ENCODE data around the gene PCP2.
A peak's percentile ranks its signal among the peaks of the same experiment; 100 is the strongest.

The PCP2 gene

DNA sequence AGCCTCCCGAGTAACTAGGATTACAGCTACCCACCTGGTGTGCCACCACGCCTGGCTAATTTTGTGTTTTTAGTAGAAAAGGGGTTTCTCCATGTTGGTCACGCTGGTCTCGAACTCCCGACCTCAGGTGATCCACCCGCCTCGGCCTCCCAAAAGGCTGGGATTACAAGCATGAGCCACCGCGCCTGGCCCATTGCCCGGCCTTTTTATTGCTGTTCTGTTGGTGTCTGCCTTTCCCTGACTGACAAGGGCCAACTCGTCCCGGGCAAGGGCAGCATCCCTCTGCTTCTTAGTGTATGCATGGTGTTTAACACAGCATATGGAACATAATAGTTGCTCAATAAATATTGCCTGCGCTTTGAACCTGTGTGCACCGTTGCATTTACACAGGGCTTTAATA, 29.1 kb upstream of the PCP2 start:
- Histone ChIP-seq H3K27me3 (replicated peaks in 2 of 5; ENCODE audit: control insufficient read depth in 4 of 5, insufficient read depth in 5 of 5, low read length in 4 of 5) (peaks cover 0 to 3% (median 0%) of the 10 kb centered on the region in 5 experiments), H3K36me3 (ENCODE audit: control insufficient read depth in 4 of 4, insufficient read depth in 4 of 4, low read length in 3 of 4) (no peaks in the 10 kb centered on the region), H3K27ac (ENCODE audit: insufficient read depth in 1 of 2, low read depth in 1 of 2, low read length in 2 of 2, poor library complexity in 1 of 2, severe bottlenecking in 2 of 2) (no peak overlapping the region), H3K4me3 (ENCODE audit: control insufficient read depth in 1 of 7, extremely low read depth in 1 of 7, insufficient read depth in 4 of 7, low read depth in 2 of 7, low read length in 6 of 7) (no peak overlapping the region), H3K4me1 (ENCODE audit: control extremely low read depth in 1 of 4, control insufficient read depth in 4 of 4, insufficient read depth in 4 of 4, low read length in 3 of 4) (peaks cover 4 to 5% (median 5%) of the 10 kb centered on the region in 4 experiments), H3K9me3 (ENCODE audit: control extremely low read depth in 1 of 5, control insufficient read depth in 4 of 5, insufficient read depth in 2 of 5, low read depth in 1 of 5, low read length in 4 of 5) (no peaks in the 10 kb centered on the region)
- DNase-seq, result no peak
- POLR2A ChIA-PET, result no interaction called here
- 86% methylated on average over 5 of the region's 14 CpGs for WGBS (ENCODE audit: insufficient coverage)
- CTCF ChIA-PET, result interaction anchor here (0.6 kb wide), 1 partner anchor 38 kb away, joined by 3 read pairs; no protein-coding TSS in a partner anchor

DNA sequence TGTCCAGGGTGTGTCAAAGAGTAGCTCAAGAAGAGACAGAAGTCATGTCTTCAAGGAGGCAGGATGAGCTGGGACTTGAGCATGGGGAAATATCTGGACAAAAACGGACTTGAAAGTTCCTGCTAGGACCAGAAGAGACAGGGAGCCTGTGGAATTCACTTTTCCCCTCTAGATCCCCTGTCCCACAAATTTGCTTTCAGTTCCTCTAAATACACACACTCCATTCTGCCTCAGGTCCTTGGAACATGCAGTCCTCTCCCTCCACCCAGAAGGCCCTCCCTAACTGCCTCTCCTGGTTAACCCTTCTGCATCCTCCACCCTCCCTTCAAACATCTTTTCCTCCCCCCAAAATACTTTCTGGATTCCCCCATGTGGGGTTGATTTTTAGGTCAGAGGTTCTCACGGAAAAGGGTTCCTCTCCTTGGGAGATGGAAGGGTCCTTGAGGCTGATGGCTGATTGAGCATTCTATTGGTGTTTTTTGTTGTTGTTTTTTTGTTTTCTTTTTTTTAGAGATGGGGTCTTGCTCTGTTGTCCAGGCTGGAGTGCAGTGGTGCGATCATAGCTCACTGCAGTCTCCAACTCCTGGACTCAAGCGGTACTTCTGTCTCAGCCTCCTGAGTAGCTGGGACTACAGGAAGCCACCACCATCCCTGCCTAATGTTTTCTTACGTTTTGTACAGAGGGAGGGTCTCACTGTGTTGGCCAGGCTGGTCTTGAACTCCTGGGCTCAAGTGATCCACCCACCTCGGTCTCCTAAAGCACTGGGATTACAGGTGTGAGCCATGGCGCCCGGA, 28.4 kb upstream of the PCP2 start:
- POLR2A ChIA-PET, result no interaction called here
- no peak for DNase-seq
- CTCF ChIA-PET, result interaction anchor here (1.1 to 1.3 kb wide), 3 partner anchors 19 to 138 kb away, joined by 3 to 6 read pairs (median 3); partner anchors contain the start of gene TRAPPC5
- H3K36me3 ChIP-seq (ENCODE audit: control insufficient read depth in 4 of 4, insufficient read depth in 4 of 4, low read length in 3 of 4), result no peaks in the 10 kb centered on the region
- peaks cover 4 to 12% (median 10%) of the 10 kb centered on the region in 4 experiments for H3K4me1 ChIP-seq (ENCODE audit: control extremely low read depth in 1 of 4, control insufficient read depth in 4 of 4, insufficient read depth in 4 of 4, low read length in 3 of 4)
- no peak overlapping the region for H3K4me3 ChIP-seq (ENCODE audit: control insufficient read depth in 1 of 7, extremely low read depth in 1 of 7, insufficient read depth in 4 of 7, low read depth in 2 of 7, low read length in 6 of 7)
- H3K27me3 ChIP-seq (replicated peaks in 2 of 5; ENCODE audit: control insufficient read depth in 4 of 5, insufficient read depth in 5 of 5, low read length in 4 of 5), result peaks cover 0 to 3% (median 0%) of the 10 kb centered on the region in 5 experiments
- no peak overlapping the region for H3K27ac ChIP-seq (ENCODE audit: insufficient read depth in 1 of 2, low read depth in 1 of 2, low read length in 2 of 2, poor library complexity in 1 of 2, severe bottlenecking in 2 of 2)
- WGBS (ENCODE audit: insufficient coverage), result 84% methylated on average over 4 of the region's 8 CpGs
- H3K9me3 ChIP-seq (ENCODE audit: control extremely low read depth in 1 of 5, control insufficient read depth in 4 of 5, insufficient read depth in 2 of 5, low read depth in 1 of 5, low read length in 4 of 5), result no peaks in the 10 kb centered on the region

DNA sequence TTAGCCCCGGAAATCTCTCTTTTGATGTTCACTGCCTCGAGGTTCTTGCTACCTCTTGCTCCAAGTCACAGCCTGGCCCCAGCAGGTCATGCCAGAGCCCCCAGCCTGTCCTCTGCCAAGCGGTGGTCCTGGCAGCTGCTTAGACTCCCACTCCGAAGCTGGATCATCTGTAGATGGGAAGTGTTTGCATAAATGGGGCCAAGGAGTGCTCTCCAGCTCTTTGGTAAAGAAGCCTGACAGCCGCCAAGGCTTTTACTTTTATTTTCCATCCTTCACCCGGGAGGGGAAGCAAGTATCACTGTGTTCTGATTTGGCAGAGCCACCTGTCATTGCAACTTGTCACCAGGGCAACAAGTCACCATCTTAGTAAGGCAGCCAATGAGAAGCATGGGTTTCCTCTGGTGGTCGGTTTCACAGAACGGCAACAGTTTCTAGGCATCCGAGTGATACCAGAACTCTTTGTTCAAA, 24.7 kb upstream of the PCP2 start:
- H3K9me3 ChIP-seq (ENCODE audit: control extremely low read depth in 1 of 5, control insufficient read depth in 4 of 5, insufficient read depth in 2 of 5, low read depth in 1 of 5, low read length in 4 of 5), result no peaks in the 10 kb centered on the region
- POLR2A ChIA-PET, result interaction anchor here (0.6 kb wide), 1 partner anchor 118 kb away, joined by 6 read pairs; no protein-coding TSS in a partner anchor
- H3K4me3 ChIP-seq (ENCODE audit: control insufficient read depth in 1 of 7, extremely low read depth in 1 of 7, insufficient read depth in 4 of 7, low read depth in 2 of 7, low read length in 6 of 7), result peak overlapping the region in 2 of 7 experiments; percentile 11 to 45
- 50% methylated on average over 8 of the region's 9 CpGs for WGBS (ENCODE audit: insufficient coverage)
- H3K27ac ChIP-seq (ENCODE audit: insufficient read depth in 1 of 2, low read depth in 1 of 2, low read length in 2 of 2, poor library complexity in 1 of 2, severe bottlenecking in 2 of 2), result no peak overlapping the region
- CTCF ChIA-PET, result interaction anchor here (1.2 kb wide), 1 partner anchor 20 kb away, joined by 3 read pairs; no protein-coding TSS in a partner anchor
- H3K27me3 ChIP-seq (replicated peaks in 2 of 5; ENCODE audit: control insufficient read depth in 4 of 5, insufficient read depth in 5 of 5, low read length in 4 of 5), result peaks cover 0 to 3% (median 0%) of the 10 kb centered on the region in 5 experiments
- peaks cover 4 to 29% (median 12%) of the 10 kb centered on the region in 4 experiments for H3K4me1 ChIP-seq (ENCODE audit: control extremely low read depth in 1 of 4, control insufficient read depth in 4 of 4, insufficient read depth in 4 of 4, low read length in 3 of 4)
- no peaks in the 10 kb centered on the region for H3K36me3 ChIP-seq (ENCODE audit: control insufficient read depth in 4 of 4, insufficient read depth in 4 of 4, low read length in 3 of 4)
- DNase-seq, result peak in 2 of 3 donors; percentile 78 to 89

DNA sequence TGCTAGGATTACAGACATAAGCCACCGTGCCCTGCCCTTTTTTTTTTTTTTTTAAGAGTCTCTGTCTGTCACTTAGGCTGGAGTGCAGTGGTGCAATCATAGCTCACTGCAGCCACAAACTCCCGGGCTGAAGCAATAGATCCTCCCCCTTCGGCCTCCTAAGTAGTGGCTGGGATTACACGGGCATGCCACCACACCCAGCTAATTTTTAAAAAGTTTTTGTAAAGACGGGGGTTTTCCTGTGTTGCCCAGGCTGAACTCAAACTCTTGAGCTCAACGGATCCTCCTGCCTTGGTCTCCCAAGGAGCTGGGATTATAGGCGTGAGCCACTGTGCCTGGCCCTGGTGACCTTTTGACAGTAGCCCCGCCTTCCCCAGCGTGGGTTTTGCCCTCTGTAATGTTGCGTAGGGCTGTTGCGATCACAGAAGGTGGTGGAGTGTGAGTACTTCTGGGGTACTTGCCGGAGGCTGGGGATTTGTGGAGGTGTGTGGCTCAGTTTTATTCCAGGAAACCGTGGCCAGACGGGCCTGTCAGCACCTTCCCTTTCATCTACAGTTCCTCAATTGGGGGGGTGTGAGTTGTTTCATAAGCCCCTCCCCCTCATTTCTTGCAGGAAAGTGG, 23.7 kb upstream of the PCP2 start:
- POLR2A ChIA-PET, result interaction anchor here (0.6 kb wide), 1 partner anchor 246 kb away, joined by 3 read pairs; the partner anchor contains the start of gene MAP2K7
- Histone ChIP-seq H3K9me3 (ENCODE audit: control extremely low read depth in 1 of 5, control insufficient read depth in 4 of 5, insufficient read depth in 2 of 5, low read depth in 1 of 5, low read length in 4 of 5) (no peaks in the 10 kb centered on the region), H3K4me1 (ENCODE audit: control extremely low read depth in 1 of 4, control insufficient read depth in 4 of 4, insufficient read depth in 4 of 4, low read length in 3 of 4) (peaks cover 4 to 35% (median 13%) of the 10 kb centered on the region in 4 experiments), H3K4me3 (ENCODE audit: control insufficient read depth in 1 of 7, extremely low read depth in 1 of 7, insufficient read depth in 4 of 7, low read depth in 2 of 7, low read length in 6 of 7) (no peak overlapping the region), H3K27ac (ENCODE audit: insufficient read depth in 1 of 2, low read depth in 1 of 2, low read length in 2 of 2, poor library complexity in 1 of 2, severe bottlenecking in 2 of 2) (peak overlapping the region in 1 of 2 experiments; percentile 36), H3K36me3 (ENCODE audit: control insufficient read depth in 4 of 4, insufficient read depth in 4 of 4, low read length in 3 of 4) (no peaks in the 10 kb centered on the region), H3K27me3 (replicated peaks in 2 of 5; ENCODE audit: control insufficient read depth in 4 of 5, insufficient read depth in 5 of 5, low read length in 4 of 5) (peaks cover 0 to 3% (median 0%) of the 10 kb centered on the region in 5 experiments)
- 38% methylated on average over 3 of the region's 14 CpGs for WGBS (ENCODE audit: insufficient coverage)
- CTCF ChIA-PET, result interaction anchor here (0.6 to 3.0 kb wide), 7 partner anchors 19 to 1964 kb away, joined by 3 to 13 read pairs (median 4); partner anchors contain the start of gene TRAPPC5
- peak in 2 of 3 donors; percentile 72 to 81 for DNase-seq

DNA sequence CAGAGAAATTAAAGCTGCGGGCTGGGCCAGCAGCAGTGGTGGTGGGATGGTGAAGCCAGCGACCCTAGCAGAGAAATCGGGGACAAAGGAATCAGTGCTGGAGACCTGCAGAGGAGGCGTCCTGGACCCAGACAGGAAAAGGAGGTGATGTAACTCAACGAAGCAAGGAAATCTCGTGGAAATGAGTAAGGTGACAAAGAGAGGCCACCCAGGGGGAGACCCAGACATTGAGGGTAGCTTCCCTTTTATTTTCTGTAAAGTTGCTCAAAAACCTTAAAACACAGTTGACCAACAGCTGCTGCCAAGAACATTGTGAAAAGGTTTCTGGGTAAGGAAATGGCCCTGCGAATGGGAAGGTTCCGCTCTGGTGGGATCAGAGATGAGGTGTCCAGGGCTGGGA, 22.1 kb upstream of the PCP2 start:
- Histone ChIP-seq H3K9me3 (ENCODE audit: control extremely low read depth in 1 of 5, control insufficient read depth in 4 of 5, insufficient read depth in 2 of 5, low read depth in 1 of 5, low read length in 4 of 5) (no peaks in the 10 kb centered on the region), H3K4me1 (ENCODE audit: control extremely low read depth in 1 of 4, control insufficient read depth in 4 of 4, insufficient read depth in 4 of 4, low read length in 3 of 4) (peaks cover 4 to 37% (median 14%) of the 10 kb centered on the region in 4 experiments), H3K27ac (ENCODE audit: insufficient read depth in 1 of 2, low read depth in 1 of 2, low read length in 2 of 2, poor library complexity in 1 of 2, severe bottlenecking in 2 of 2) (no peak overlapping the region), H3K4me3 (ENCODE audit: control insufficient read depth in 1 of 7, extremely low read depth in 1 of 7, insufficient read depth in 4 of 7, low read depth in 2 of 7, low read length in 6 of 7) (no peak overlapping the region), H3K27me3 (replicated peaks in 2 of 5; ENCODE audit: control insufficient read depth in 4 of 5, insufficient read depth in 5 of 5, low read length in 4 of 5) (peaks cover 0 to 4% (median 0%) of the 10 kb centered on the region in 5 experiments), H3K36me3 (ENCODE audit: control insufficient read depth in 4 of 4, insufficient read depth in 4 of 4, low read length in 3 of 4) (no peaks in the 10 kb centered on the region)
- 63% methylated on average over 8 of the region's 8 CpGs for WGBS (ENCODE audit: insufficient coverage)
- peak in 2 of 3 donors; percentile 14 to 35 for DNase-seq
- ChIA-PET POLR2A (interaction anchor here (1.3 kb wide), 1 partner anchor 18 kb away, joined by 3 read pairs; the partner anchor contains the start of gene STXBP2), CTCF (interaction anchor here (0.7 to 3.0 kb wide), 3 partner anchors 15 to 112 kb away, joined by 4 to 13 read pairs (median 6); partner anchors contain the start of gene TRAPPC5)

DNA sequence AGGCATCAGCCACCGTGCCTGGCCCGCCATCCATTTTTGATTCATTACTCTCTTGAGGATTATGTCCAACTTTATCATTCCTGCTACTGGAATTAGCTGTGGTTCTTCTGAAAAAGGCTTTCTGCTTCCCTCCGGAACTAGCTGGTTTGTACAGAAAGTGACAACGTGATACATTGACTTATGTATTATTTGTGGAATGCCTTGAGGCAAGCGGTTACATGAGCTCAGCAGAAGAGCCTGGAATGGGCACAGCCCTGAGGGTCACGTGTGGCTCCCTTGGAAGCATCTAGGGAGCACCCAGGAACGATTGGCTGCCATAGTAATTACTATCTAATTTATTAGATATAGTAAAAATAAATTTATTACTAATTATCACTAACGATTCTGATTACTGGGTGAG, 20.9 kb upstream of the PCP2 start:
- ChIA-PET CTCF (interaction anchor here (1.1 to 1.5 kb wide), 5 partner anchors 10 to 146 kb away, joined by 3 to 8 read pairs (median 4); partner anchors contain the start of gene RETN), POLR2A (no interaction called here)
- no peak for DNase-seq
- WGBS (ENCODE audit: insufficient coverage), result 100% methylated on average over 4 of the region's 8 CpGs
- H3K27me3 ChIP-seq (replicated peaks in 2 of 5; ENCODE audit: control insufficient read depth in 4 of 5, insufficient read depth in 5 of 5, low read length in 4 of 5), result peaks cover 0 to 4% (median 0%) of the 10 kb centered on the region in 5 experiments
- no peak overlapping the region for H3K4me3 ChIP-seq (ENCODE audit: control insufficient read depth in 1 of 7, extremely low read depth in 1 of 7, insufficient read depth in 4 of 7, low read depth in 2 of 7, low read length in 6 of 7)
- no peaks in the 10 kb centered on the region for H3K36me3 ChIP-seq (ENCODE audit: control insufficient read depth in 4 of 4, insufficient read depth in 4 of 4, low read length in 3 of 4)
- no peak overlapping the region for H3K27ac ChIP-seq (ENCODE audit: insufficient read depth in 1 of 2, low read depth in 1 of 2, low read length in 2 of 2, poor library complexity in 1 of 2, severe bottlenecking in 2 of 2)
- peaks cover 4 to 37% (median 14%) of the 10 kb centered on the region in 4 experiments for H3K4me1 ChIP-seq (ENCODE audit: control extremely low read depth in 1 of 4, control insufficient read depth in 4 of 4, insufficient read depth in 4 of 4, low read length in 3 of 4)
- H3K9me3 ChIP-seq (ENCODE audit: control extremely low read depth in 1 of 5, control insufficient read depth in 4 of 5, insufficient read depth in 2 of 5, low read depth in 1 of 5, low read length in 4 of 5), result no peaks in the 10 kb centered on the region
